ENCODE measurements around the gene MMRN2.
"Not testable (repeated sequence)": the region's sequence is repeated elsewhere in the genome, so short reads cannot be mapped to it uniquely, and the experiment has no call there.

Gene MMRN2, protein sequence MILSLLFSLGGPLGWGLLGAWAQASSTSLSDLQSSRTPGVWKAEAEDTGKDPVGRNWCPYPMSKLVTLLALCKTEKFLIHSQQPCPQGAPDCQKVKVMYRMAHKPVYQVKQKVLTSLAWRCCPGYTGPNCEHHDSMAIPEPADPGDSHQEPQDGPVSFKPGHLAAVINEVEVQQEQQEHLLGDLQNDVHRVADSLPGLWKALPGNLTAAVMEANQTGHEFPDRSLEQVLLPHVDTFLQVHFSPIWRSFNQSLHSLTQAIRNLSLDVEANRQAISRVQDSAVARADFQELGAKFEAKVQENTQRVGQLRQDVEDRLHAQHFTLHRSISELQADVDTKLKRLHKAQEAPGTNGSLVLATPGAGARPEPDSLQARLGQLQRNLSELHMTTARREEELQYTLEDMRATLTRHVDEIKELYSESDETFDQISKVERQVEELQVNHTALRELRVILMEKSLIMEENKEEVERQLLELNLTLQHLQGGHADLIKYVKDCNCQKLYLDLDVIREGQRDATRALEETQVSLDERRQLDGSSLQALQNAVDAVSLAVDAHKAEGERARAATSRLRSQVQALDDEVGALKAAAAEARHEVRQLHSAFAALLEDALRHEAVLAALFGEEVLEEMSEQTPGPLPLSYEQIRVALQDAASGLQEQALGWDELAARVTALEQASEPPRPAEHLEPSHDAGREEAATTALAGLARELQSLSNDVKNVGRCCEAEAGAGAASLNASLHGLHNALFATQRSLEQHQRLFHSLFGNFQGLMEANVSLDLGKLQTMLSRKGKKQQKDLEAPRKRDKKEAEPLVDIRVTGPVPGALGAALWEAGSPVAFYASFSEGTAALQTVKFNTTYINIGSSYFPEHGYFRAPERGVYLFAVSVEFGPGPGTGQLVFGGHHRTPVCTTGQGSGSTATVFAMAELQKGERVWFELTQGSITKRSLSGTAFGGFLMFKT

DNA sequence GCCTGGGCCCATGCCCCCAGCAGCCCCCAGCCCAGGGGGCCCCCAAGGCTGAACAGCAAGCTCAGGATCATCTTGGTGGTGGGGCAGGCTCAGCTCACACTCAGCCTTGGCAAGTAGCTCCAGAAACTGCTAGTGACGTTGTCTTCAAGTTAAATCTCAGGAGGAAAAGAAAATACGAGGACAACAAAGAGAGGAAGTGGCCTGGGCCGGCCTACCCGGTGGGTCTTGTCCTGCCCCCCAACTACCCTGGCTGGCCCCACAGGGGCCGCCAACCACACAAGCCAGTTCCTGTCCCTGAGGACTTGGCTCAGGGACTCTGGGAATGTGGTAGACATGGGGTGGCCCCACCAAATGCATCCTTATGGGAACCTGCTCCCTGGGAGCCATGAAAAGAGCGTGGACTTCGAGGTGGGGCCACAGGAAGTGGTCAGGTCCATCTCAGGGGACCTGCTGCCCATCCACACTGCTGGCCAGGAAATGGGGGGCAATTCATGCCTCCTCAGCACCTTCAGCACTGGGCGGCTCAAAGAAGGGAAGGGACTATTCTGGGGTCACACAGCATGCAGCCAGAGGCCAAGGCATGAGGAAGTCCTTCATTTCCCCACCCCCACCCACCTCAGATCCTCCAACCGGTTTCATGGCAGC lies at the start of gene MMRN2:
Gene MMRN2, minus strand, starts transcription at position 145 of the 645 bp plus-strand sequence. Its CDS starts 74 bp downstream, at position 71.
- no peak for DNase-seq (ENCODE audit: low read depth)

DNA sequence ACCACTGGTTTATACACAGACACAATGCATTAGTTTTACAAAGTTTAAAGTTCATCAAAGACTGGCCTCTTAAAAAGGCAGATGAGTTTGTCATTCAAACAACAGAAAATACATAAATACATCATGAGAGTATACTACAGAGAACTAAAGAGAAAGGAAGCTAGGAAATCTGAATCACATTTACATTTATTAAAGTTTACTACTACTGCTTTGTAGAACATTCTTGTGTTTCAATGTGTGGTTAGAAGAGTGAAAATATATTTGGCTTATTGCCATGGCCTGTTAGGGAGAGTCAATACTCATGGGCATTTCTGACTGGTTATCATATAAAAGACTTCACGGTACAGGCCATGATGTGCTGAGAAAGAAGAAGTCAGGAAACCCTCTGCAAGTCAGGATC lies 49.7 kb upstream of the MMRN2 start:
- peak; percentile 39 for DNase-seq (ENCODE audit: low read depth)

DNA sequence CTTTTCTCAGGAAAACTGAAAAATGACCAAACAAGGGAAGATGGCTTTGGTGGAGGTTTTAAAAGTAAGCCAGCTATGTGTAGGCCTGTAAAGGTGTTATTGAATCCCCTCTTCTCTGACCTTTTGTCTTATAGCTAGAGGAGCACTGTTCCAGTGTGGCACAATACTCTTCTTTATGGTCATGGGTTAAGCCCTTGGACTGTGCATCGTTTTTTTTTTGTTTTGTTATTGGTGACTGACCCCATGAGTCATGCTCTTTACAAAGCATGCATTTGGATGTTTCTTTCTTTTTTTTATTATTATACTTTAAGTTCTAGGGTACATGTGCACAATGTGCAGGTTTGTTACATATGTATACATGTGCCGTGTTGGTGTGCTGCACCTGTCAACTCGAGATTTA lies 43.1 kb upstream of the MMRN2 start:
- peak; percentile 26 for DNase-seq (ENCODE audit: low read depth)

DNA sequence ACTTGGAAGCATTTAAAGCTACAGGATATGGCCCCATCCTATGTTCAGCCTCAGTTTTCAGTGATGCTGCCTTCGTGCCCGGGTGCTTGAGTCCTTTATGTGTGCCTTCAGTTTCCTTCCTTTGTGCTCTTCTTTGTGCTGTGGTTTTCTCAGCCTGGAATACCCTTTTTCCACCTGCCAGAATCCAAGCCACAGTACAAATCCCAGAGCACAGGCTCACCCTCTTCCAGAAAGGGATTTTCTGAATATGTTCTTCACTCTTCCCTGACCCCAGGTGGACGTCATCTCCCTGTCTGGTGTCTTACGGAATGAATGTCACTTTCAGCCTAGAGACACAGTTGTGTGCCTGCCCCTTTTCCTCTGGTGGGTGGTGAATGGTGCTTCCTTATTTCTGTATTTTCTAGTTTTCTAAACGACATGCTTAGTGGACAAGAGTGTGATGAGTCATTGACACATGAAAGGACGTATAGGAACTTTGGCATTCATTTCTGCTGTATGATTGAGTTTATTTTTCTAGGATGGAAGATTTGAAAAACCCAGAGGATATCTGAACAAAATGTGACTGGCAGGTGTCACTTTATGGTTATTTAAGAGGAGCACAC lies 42.5 kb upstream of the MMRN2 start:
- DNase-seq (ENCODE audit: low read depth) = not testable (repeated sequence)

DNA sequence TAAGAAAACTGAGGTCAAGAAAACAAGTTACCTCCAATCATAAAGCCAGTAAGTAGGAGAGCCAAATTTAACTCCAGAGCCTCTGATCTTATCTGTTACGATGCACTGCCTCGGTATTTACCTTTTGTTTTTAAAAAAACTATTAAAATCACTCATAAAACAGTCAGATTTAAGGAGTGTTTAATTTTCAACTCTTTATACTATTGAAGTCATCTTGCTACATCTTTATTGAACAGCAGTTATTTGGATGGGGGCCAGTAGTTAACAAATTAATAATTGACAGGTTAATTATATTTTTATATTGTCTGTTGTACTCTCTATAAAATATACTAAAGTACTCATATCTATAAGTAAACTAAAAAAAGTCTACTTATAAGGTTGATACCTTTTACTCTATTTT lies 35.5 kb upstream of the MMRN2 start:
- no peak for DNase-seq (ENCODE audit: low read depth)

DNA sequence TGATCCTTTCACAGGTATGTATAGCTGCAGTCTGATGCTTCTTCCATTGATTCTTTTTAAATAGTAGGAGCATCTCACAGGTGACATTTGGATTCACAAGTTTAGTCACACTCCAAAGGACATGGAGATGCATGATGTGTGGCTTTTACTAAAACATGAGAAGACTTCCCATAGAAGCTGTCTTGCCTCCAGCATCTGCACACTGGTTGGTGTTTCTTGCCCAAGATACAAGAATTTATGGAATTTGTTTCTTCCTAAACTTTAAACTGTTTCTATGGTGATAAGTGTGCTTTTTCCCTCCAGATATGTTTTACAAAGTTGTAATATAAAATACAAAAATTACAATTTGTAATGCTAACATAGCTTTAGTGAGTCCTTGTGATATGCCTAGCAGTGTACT lies 35.0 kb upstream of the MMRN2 start:
- no peak for DNase-seq (ENCODE audit: low read depth)

DNA sequence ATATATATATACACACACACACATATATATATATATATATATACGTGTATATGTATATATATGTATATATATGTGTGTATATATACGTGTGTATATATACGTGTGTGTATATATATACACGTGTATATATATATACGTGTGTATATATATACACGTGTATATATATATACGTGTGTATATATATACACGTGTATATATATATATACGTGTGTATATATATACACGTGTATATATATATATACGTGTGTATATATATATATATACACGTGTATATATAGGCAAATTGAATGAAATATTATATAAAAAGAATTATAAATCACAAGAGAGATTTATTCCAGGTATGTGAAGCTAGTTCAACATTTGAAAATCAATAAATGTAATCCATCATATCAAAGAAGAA lies 33.9 kb upstream of the MMRN2 start:
- not testable (repeated sequence) for DNase-seq (ENCODE audit: low read depth)

DNA sequence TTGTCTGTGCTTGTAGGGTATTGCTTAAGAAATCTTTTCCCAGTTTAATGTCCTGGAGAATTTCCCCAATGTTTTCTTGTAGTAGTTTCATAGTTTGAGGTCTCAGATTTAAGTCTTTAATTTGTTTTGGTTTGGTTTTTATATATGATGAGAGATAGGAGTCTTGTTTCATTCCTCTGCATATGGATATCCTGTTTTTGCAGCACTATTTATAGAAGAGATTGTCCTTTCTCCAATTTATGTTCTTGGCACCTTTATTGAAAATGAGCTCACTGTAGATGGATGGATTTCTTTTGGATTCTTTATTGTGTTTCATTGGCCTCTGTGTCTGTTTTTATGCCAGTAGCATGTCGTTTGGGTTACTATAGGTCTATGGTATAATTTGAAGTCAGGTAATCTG lies 31.1 kb upstream of the MMRN2 start:
- no peak for DNase-seq (ENCODE audit: low read depth)

DNA sequence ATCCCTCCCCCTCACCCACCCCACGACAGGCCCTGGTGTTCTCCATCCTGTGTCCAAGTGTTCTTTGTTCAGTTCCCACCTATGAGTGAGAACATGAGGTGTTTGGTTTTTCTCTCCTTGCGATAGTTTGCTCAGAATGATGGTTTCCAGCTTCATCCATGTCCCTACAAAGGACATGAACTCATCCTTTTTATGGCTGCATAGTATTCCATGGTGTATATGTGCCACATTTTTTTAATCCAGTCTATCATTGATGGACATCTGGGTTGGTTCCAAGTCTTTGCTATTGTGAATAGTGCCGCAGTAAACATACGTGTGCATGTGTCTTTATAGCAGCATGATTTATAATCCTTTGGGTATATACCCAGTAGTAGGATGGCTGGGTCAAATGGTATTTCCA lies 27.1 kb upstream of the MMRN2 start:
- not testable (repeated sequence) for DNase-seq (ENCODE audit: low read depth)

DNA sequence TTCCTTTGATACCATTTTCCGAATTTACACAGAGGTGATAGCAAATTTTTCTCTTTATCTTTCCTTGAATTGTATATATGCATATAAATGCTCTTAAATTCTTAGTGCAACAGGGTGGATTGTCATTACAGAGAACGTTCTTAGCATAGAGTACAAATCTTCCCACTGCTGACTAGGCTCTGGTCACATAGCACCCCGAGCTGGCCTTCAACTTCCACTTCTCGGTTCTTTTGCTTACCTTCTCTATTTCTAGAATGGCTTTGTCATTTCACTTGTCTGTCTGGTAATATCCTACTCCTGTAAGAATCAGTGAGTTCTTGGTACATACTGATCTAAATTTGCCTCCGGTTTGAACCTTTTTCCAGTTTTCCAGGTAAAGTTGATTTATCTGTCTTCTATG lies 24.3 kb upstream of the MMRN2 start:
- DNase-seq (ENCODE audit: low read depth) = no peak

DNA sequence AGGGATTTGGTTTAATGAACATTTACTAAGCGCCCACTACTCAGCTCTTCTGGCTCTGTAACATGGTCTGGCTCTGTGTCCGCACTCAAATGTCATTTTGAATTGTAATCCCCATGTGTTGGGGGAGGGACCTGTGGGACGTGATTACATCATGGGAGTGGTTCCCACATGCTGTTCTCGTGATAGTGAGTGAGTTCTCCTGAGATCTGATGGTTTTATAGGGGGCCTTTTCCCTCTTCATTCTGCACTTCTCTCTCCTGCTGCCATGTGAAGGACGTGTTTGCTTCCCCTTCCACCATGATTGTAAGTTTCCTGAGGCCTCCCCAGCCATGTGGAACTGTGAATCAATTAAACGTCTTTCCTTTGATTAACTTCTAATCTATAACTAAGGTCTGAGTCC lies 23.6 kb upstream of the MMRN2 start:
- DNase-seq (ENCODE audit: low read depth) = not testable (repeated sequence)

DNA sequence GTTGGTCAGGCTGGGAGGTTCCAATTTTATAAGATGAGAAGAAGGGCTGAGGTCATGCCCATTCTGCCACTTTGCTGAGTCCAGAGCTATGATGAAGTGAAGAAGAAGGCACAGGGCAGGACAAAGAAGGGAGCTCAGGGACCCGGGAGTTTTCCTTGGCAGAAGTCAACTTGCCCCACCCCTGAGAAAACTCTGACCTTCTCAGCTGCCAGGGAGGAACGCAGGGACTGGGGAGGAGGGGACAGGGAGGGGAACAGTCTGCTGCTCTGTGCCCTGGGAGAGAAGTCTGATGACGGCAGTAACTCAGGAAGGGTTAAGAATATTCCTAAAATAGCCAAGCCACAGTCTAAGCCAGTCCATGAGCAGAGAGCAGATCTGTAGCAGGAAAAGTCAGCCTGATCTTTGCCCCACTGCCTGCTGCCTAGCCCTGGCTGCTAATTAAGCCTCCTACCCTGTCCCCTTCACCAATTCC lies 22.6 kb upstream of the MMRN2 start:
- DNase-seq (ENCODE audit: low read depth) = no peak

DNA sequence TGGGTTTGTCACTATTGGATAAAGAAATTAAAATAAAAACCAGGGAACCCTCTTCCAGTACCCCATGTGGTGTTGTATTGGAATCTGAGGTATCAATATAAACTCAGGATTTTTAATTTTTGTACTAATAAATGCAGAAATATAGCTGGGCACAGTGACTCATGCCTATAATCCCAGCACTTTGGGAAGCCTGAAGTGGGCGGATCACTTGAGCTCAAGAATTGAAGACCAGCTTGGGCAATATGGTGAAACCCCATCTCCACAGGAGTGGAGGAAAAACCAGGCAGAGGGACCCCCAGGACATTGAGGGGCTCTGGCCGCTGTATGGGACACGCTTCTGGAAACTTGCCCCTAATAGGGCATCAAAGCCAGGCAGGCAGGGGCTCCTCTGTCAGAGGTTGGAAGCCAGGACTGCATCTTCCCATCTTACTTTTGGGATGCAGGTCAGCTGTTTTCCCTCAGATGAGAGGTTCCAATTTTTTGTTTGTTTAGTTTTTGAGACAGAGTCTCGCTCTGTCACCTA lies 21.9 kb upstream of the MMRN2 start:
- DNase-seq (ENCODE audit: low read depth) = no peak

DNA sequence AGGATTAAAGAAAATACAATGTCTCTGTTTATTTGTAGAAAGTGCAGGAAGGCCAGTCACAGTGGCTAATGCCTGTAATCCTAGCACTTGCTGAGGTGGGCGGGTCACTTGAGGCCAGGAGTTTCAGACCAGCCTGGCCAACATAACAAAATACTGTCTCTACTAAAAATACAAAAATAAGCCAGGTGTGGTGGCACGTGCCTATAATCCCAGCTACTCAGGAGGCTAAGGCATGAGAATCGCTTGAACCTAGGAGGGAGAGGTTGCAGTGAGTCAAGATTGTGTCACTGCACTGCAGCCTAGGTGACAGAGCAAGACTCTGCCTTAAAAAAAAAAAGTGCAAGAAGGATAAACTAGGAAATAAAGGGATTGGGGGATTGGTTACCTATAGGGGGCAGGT lies 21.0 kb upstream of the MMRN2 start:
- not testable (repeated sequence) for DNase-seq (ENCODE audit: low read depth)

DNA sequence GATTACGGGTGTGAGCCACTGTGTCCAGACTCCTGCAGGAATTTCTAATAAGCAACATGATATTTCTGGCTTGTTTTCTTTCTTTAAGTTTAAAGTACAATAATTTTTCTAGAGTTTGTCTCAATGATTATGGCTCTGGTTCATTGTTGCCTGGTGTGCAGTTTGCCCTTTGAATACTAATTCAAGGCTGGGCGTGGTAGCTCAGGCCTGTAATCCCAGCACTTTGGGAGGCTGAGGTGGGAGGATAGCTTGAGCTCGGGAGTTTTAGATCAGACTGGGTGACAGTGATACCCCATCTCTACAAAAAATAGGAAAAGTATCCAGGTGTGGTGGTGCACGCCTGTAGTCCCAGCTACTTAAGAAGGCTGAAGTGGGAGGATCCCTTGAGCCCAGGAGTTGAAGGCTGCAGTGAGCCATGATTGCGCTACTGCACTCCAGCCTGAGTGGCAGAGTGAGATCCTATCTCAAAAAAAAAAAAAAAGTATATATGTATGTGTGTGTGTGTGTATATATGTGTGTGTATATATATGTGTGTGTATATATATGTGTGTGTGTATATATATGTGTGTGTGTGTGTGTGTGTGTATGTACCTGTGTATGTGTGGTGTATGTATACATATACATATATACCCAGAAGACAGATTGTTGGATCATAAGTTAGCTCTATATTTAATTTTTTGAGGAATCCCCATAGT lies 19.1 kb upstream of the MMRN2 start:
- no peak for DNase-seq (ENCODE audit: low read depth)

DNA sequence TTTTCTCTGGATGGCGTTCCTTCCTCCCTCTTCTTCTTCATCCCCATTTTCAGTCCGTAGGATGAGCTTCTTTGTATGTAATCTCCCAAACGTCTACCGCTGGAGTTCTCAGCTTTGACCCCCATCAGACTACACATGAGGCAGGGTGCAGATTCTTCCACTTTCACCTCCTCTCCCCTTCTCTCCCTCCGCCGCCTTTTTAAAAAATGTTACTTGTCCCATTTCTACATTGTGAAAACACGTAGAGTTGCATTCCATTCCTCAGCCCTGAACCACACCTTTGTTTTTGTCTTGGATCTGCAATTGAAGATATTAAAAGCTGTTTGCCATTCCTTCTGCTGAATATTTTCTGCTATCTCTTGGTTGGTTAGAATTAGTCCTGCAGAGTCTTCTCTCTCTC lies 17.1 kb upstream of the MMRN2 start:
- no peak for DNase-seq (ENCODE audit: low read depth)

DNA sequence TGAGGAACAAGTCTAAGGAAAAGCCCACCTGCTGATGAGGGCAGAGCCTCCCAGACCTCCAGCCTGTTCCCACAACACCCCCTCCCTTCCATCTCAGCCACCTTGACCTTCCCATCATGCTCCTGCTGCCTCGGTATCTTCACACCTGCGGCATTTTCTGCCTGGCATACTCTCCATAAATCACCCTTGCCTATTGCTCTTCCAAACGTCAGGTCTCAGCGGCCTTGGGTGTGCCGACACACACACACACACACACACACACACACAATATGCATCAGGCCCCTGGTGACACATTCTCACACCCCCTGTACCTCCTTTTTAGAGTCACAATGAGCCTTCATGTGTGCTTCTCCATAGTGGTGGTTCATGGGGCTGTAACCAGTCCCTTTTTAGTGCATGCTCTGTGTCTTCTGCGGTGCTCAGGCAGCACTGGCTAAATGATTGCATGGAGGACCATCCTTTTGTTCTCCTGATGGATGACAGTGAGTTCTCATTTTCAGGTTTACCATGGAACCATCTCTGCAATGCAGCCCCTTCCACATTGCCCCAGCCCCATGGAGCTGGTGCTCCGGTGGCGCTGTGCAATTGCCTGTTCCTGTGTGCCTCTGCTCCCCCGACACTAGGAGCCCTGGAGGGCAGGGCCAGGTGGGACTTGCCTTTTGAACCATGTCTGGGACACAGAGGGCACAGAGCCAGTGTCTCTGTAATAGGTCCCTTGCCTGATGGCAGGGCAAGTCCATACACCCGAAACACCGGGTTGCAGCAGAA lies 15.4 kb upstream of the MMRN2 start:
- no peak for DNase-seq (ENCODE audit: low read depth)

DNA sequence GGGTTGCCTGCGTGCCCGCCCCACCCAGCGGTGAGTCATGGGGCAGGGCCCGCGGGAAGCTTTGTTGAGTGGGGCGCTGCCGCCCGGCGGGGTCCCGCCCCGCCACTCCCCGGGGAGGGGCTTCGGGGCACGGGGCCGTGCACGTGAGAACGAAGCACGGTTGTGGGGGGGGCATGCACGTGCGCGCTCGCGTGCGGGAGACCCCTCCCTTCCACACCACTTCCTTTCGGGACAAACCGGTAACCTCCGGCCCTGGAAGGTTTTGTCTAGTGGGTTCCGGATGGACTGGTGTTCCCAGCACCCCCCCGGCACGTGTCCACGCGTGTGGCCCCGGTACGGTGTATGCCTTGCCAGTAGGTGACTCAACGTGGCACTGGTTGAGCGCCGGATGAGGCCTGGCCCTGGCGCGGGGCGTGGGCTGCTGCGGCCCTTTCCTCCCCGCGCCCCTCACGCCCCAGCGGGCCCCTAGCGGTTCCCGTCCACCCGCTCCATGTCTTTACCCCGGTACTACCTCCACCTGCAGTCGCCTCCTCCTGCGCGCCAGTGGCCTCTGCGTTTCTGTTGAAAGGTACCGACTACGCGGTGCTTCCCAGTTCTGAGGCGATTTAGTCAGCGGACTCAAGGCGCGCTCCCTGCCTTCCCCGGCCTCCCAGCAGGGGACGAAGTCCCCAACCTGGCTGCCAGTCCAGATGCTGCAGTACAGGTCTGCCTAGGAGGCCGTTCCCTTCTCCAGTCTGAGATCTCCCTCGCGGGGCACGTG lies 14.0 kb upstream of the MMRN2 start:
- DNase-seq (ENCODE audit: low read depth) = peak; percentile 72

DNA sequence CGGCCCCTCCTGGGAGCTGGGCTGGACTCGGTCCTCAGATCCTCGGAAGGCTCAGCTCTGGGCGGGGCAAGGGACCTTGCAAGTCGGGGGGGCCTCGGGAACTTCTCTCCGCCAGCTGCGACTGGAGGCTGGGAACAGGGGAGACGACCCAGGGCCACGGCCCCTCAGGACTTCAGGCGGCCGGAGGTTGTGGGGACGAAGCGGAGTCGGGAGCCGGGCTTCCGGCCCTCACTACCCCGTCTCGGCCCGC lies 13.5 kb upstream of the MMRN2 start:
- DNase-seq (ENCODE audit: low read depth) = no peak
